PC-3 (cell line): ENCODE results near the gene SEMA3D. TPM values are rescaled to one million over a fixed set of nuclear protein-coding genes. Genes with fewer than 3 reads are reported as not detected.

Source experiments
- ATAC-seq: fragments of 200-7000 bp; cut with Tn5 transposase; 2 replicates; pipeline ENCODE4 v1.9.1; 2020; ENCODE audit warnings: mild to moderate bottlenecking, moderate library complexity
- BruUV-seq: library from RNA; stranded (reverse); fragments of 400-500 nt; replicated peaks from 2 replicates; lab custom pipeline; 2021; lab: Mats Ljungman, UMichigan
- CTCF ChIA-PET: fragments of 300-600 bp; sonication (Branson Sonifier 250); formaldehyde crosslinking; loops from one replicate; lab custom pipeline; 2022; ENCODE audit warnings: antibody characterized with exemption; lab: Charles Lee
- POLR2A ChIA-PET: fragments of 300-600 bp; sonication (Branson Sonifier 250); formaldehyde crosslinking; loops from one replicate; lab custom pipeline; 2022; ENCODE audit warnings: antibody characterized with exemption; ENCODE audit not compliant: unreplicated experiment; lab: Charles Lee
- DNase-seq: peaks from one replicate; pipeline ENCODE4 v3.0.0-alpha.2; 2015
- H2AFZ ChIP-seq: fragments of 300-600 bp; sonication (generic); 2 replicates; pipeline ENCODE4 v1.6.0; 2016; ENCODE audit warnings: antibody characterized with exemption, low read length
- H3F3A ChIP-seq: fragments of 300-600 bp; sonication (generic); one replicate; pipeline ENCODE4 v1.6.0; 2017; ENCODE audit warnings: antibody characterized with exemption, low read length, control low read depth, mild to moderate bottlenecking; ENCODE audit not compliant: unreplicated experiment
- H3K27ac ChIP-seq: fragments of 300-600 bp; sonication (generic); 2 replicates; pipeline ENCODE4 v1.5.1; 2016; ENCODE audit warnings: mild to moderate bottlenecking, low read length
- H3K27me3 ChIP-seq: fragments of 300-600 bp; sonication (generic); 2 replicates; pipeline ENCODE4 v1.6.1; 2016; ENCODE audit warnings: low read length, mixed read lengths
- H3K36me3 ChIP-seq: fragments of 300-600 bp; sonication (generic); 2 replicates; pipeline ENCODE4 v1.6.1; 2016; ENCODE audit warnings: low read depth, mixed run types, low read length, mixed read lengths
- H3K4me1 ChIP-seq: fragments of 300-600 bp; sonication (generic); 2 replicates; pipeline ENCODE4 v1.5.1; 2016; ENCODE audit warnings: low read length; ENCODE audit not compliant: insufficient read depth
- H3K4me2 ChIP-seq: fragments of 300-600 bp; sonication (generic); 2 replicates; pipeline ENCODE4 v1.6.0; 2016; ENCODE audit warnings: low read length
- H3K4me3 ChIP-seq: fragments of 300-600 bp; sonication (generic); 2 replicates; pipeline ENCODE4 v1.5.1; 2016; ENCODE audit warnings: mild to moderate bottlenecking, low read length, mixed read lengths
- H3K79me2 ChIP-seq: fragments of 300-600 bp; sonication (generic); 2 replicates; pipeline ENCODE4 v1.6.1; 2017; ENCODE audit warnings: low read length, mixed read lengths
- H3K9ac ChIP-seq: fragments of 300-600 bp; sonication (generic); 2 replicates; pipeline ENCODE4 v1.6.0; 2016; ENCODE audit warnings: mild to moderate bottlenecking, low read length
- H3K9me2 ChIP-seq: fragments of 300-600 bp; sonication (generic); replicated peaks from 2 replicates; pipeline ENCODE4 v1.6.1; 2016; ENCODE audit warnings: mixed run types, low read length, mixed read lengths
- H3K9me3 ChIP-seq: fragments of 300-600 bp; sonication (generic); 2 replicates; pipeline ENCODE4 v1.6.1; 2016; ENCODE audit warnings: low read length, mixed read lengths
- H4K20me1 ChIP-seq: fragments of 300-600 bp; sonication (generic); 2 replicates; pipeline ENCODE4 v1.6.1; 2016; ENCODE audit warnings: low read length, mixed read lengths
- EZH2 ChIP-seq: fragments of 300-600 bp; sonication (generic); IDR thresholded peaks from one replicate; pipeline ENCODE4 v1.6.1; 2017; ENCODE audit warnings: antibody characterized with exemption, mild to moderate bottlenecking, low read length; ENCODE audit not compliant: unreplicated experiment
- EZH2phosphoT487 ChIP-seq: fragments of 300-600 bp; sonication (generic); IDR thresholded peaks from 2 replicates; pipeline ENCODE4 v1.6.1; 2018; ENCODE audit warnings: mild to moderate bottlenecking, antibody characterized with exemption, low read length, borderline replicate concordance
- intact Hi-C: fragments of 100-400 bp; cut with micrococcal nuclease; formaldehyde crosslinking; loops from 2 replicates; pipeline ENCODE4 v1.9.0; 2023
- total RNA-seq: library from RNA; depleted of rRNA; stranded (reverse); fragments of >200 nt; gene quantifications from 2 replicates; pipeline ENCODE4 v1.2.3, GENCODE V29; 2014
- TF ChIP-seq, protein P1 (sequence below): fragments of 300-600 bp; sonication (generic); conservative IDR thresholded peaks from 2 replicates; pipeline ENCODE4 v1.5.1; 2017; ENCODE audit warnings: antibody characterized with exemption, low read depth, mild to moderate bottlenecking, low read length

The SEMA3D gene
- total RNA-seq, 1 experiment from 2014 or later: 4.8 TPM

DNA sequence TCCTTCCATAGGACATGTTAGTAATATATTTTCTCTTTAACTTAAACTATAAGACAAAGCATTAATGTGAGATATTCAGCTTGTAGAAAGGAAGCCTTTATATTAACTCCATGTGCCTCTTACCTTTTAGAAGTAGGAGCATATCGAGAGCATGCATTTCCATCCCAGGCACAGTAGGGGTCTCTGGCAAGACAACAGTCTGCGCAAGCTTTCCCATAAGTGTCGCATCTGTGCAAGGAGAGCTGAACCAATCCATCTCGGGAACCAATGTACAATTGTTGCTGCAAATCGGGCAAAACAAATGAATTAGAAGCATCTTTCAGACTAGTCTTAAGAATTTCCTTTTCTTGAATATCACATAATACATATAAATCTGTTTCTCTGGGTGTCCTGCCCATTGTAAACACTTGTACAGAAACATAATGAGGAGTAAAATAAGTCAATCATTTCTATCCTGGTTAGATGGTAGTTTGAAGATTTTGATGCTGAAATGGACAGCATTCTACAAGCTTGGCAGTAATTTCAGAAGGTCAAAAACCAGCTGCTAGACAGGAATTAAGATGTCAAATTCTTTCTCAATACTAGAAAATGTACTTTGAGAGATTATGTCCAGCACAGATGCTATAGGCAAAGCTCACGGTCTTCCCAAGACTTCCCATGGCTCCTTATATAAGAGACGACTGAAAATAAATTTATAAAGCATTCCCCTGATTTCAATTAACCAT is 171.8 kb downstream of the SEMA3D start:
- no peaks in the 10 kb centered on the region for H3K4me1 ChIP-seq
- H3K9ac ChIP-seq: no peak overlapping the region
- no peaks in the 10 kb centered on the region for H3F3A ChIP-seq
- H3K27ac ChIP-seq: no peak overlapping the region
- H3K4me3 ChIP-seq: no peak overlapping the region
- intact Hi-C loops: no loop called here
- ChIA-PET CTCF (no interaction called here), POLR2A (no interaction called here)
- H3K9me2 ChIP-seq: no peaks in the 10 kb centered on the region
- H3K9me3 ChIP-seq: no peaks in the 10 kb centered on the region
- BruUV-seq: no TSS peak
- no peaks in the 10 kb centered on the region for H3K79me2 ChIP-seq
- ATAC-seq (no peak), DNase-seq (no peak)
- no peaks in the 10 kb centered on the region for H4K20me1 ChIP-seq
- H2AFZ ChIP-seq: no peak overlapping the region
- H3K36me3 ChIP-seq: no peaks in the 10 kb centered on the region
- TF ChIP-seq EZH2: no peak
- TF ChIP-seq, protein P1, sequence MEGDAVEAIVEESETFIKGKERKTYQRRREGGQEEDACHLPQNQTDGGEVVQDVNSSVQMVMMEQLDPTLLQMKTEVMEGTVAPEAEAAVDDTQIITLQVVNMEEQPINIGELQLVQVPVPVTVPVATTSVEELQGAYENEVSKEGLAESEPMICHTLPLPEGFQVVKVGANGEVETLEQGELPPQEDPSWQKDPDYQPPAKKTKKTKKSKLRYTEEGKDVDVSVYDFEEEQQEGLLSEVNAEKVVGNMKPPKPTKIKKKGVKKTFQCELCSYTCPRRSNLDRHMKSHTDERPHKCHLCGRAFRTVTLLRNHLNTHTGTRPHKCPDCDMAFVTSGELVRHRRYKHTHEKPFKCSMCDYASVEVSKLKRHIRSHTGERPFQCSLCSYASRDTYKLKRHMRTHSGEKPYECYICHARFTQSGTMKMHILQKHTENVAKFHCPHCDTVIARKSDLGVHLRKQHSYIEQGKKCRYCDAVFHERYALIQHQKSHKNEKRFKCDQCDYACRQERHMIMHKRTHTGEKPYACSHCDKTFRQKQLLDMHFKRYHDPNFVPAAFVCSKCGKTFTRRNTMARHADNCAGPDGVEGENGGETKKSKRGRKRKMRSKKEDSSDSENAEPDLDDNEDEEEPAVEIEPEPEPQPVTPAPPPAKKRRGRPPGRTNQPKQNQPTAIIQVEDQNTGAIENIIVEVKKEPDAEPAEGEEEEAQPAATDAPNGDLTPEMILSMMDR: no peak
- no peak for TF ChIP-seq EZH2phosphoT487
- no peak overlapping the region for H3K4me2 ChIP-seq
- no peaks in the 10 kb centered on the region for H3K27me3 ChIP-seq

DNA sequence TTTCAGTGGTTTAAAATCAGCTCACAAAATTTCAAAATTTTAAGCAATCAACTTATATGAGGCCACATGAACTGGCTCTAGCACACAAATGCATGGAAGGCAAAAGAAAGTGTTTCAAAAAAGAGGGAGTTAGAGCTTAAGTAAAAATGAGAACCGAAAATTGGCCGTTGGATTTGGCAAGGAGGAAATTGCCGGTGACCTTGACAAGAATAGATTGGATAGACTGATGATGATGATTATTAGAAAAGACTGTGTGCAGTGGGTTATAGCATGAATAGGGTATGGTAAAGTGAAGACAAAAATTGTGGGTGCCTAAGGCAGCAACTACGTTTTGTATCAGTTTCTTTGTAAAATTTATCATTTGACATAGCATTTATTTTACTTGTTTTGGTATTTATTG is 175.7 kb downstream of the SEMA3D start:
- TF ChIP-seq EZH2phosphoT487: no peak
- no peak for TF ChIP-seq EZH2
- TF ChIP-seq, protein P1: no peak
- Histone ChIP-seq H3K36me3 (no peaks in the 10 kb centered on the region), H3K4me1 (peaks cover 13% of the 10 kb centered on the region; the same call in 1 of the 2 replicates), H4K20me1 (no peaks in the 10 kb centered on the region), H3K27me3 (no peaks in the 10 kb centered on the region), H3K9me3 (no peaks in the 10 kb centered on the region), H3K9me2 (no peaks in the 10 kb centered on the region), H3K9ac (no peak overlapping the region), H3K79me2 (no peaks in the 10 kb centered on the region), H3F3A (no peaks in the 10 kb centered on the region), H2AFZ (no peak overlapping the region), H3K4me3 (no peak overlapping the region), H3K27ac (no peak overlapping the region), H3K4me2 (no peak overlapping the region)
- POLR2A ChIA-PET: no interaction called here
- intact Hi-C loops: no loop called here
- ATAC-seq: no peak
- DNase-seq: no peak
- CTCF ChIA-PET: no interaction called here
- no TSS peak for BruUV-seq

GRCh38 chr7:85010306-85010705 is 176.6 kb downstream of the SEMA3D start:
- Histone ChIP-seq H3K9me2 (no peaks in the 10 kb centered on the region), H3F3A (no peaks in the 10 kb centered on the region), H3K9me3 (no peaks in the 10 kb centered on the region), H2AFZ (no peak overlapping the region), H4K20me1 (no peaks in the 10 kb centered on the region), H3K4me3 (no peak overlapping the region), H3K9ac (no peak overlapping the region), H3K79me2 (no peaks in the 10 kb centered on the region), H3K4me1 (peaks cover 13% of the 10 kb centered on the region; the same call in 1 of the 2 replicates), H3K27me3 (no peaks in the 10 kb centered on the region), H3K27ac (no peak overlapping the region), H3K4me2 (no peak overlapping the region), H3K36me3 (no peaks in the 10 kb centered on the region)
- CTCF ChIA-PET: no interaction called here
- POLR2A ChIA-PET: no interaction called here
- ATAC-seq (no peak), DNase-seq (no peak)
- TF ChIP-seq EZH2phosphoT487 (no peak), EZH2 (no peak)
- TF ChIP-seq, protein P1: no peak
- intact Hi-C loops: no loop called here
- BruUV-seq: no TSS peak
